NCI-H446 treated with DMSO at 0.1 percent for 48 hours (cell line): Measurements from ENCODE around the gene AGBL5.
"Not testable (repeated sequence)": the region's sequence is repeated elsewhere in the genome, so short reads cannot be mapped to it uniquely, and the experiment has no call there.

ENCODE experiments used
- DNase-seq: peaks from one replicate; lab custom pipeline; 2025; lab: John Stamatoyannopoulos, UW

The AGBL5 gene

DNA sequence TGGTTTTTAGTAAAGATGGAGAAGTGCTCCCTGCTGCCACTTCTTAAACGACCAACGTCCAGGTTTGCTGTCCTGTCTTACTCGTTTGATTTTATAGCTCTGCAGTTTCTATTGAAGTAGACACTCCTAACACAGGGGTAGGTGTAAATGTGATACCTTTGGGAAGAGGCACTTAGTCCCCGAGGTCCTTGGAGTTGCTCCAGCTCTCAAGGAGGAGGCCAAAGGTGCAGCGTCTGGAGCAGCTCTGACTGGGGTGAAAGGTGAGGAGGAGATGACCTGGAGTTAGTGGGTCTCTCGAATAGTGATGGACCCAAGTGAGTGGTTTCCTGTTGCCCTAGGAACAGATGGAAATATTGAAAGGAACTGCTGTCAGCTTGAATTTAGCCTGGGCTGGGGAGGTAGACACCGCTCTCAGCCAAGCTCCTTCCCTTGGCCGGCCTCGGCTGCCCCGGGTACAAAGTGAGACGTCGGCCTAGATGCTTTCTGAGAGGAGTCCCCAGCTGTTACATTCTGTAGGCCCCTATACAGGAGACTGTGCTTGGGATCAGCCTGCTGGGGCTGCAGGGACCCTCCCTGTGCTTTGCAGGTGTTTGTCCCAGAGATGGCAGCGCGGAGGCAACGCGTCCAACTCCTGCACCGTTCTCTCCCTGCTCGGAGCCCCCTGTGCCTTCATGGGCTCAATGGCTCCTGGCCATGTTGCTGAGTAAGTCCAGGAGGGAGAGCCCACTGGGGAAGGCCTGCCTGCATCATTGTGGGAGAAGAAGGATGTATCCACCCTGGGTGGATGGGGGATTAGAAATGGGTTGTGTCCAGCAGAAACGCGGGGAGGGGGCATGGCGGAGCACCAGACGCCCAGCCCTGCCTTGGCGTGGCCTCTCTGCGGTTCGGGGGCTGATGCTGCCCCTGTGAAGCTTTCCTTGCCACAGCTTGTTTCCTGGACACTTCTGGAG, 40.6 kb downstream of the AGBL5 start:
- no peak for DNase-seq

DNA sequence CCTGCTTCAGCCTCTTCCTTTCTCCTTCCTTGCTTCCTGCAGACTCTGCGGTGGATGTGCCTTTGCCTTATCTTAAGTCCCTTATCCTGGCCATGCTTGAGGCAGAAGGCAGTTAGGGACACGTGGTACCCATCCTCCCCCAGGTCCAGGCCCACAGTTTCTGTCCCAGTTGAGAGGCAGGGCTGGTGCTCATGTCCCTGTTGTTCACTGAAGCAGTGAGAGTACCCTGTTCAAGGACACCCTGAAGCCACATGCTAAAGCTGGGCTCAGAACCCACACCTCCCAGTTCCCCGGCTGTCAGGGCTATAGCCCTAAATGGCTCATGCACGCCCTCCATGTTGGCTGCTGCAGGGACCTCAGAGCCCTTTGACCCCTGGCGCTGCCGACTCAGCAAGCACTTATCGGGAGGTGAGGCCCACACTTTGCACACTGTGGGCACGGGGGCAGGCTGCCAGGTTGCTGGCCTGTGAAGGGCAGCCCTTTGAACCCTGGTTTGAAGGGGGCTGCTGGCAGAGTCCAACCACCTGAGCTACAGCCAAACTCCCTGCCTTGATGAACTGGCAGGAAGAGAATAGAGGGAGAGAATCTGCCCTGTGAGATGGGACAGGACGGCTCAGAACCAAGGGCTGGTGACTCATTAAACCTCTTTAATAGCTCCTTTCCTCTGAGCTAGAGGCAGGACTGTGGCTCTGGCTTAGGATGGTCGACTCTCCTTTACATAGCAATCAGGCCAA, 41.4 kb downstream of the AGBL5 start:
- DNase-seq = no peak

DNA sequence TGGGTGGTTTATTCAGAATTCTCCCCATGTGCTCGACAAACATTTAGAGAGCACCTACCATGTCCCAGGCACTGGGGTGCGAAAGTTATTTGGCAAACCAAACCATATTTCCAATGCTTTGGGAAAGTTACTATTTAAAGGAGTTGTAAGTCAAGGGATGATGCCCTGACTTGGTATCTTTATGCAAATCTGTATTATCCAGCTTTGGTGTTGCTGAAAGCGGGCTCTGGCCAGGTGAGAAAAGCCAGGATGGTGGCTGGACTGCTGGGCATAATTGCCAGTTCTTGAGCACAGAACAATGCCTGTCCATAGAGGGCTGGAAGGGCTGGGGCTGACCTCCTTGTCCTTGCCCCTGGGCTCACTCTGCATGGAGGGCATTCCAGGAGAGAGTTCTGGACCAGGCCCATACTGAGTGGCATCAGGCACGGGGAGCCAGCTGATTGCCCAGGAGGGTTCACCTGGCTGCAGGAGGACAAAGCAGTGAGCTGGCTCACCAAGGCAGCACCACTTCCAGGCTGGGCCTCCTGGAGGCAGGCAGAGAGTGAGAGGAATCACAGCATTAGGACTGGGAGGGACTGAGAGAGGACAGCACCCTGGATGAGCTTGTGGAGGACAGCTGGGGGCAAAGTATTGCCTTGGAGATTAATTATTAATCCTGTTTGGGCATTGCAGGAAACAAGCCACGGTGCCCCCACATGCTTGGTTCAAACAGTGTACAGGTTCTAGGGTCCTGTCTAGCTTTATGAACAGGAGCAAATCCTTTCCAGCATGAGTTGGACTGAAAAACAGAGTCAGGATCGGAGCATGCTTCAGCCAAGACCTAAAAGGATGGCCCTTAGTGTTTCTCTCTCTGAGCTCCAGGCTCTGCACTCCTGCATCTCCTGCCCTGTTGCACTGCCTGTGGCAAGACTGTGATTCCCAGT, 42.2 kb downstream of the AGBL5 start:
- no peak for DNase-seq

DNA sequence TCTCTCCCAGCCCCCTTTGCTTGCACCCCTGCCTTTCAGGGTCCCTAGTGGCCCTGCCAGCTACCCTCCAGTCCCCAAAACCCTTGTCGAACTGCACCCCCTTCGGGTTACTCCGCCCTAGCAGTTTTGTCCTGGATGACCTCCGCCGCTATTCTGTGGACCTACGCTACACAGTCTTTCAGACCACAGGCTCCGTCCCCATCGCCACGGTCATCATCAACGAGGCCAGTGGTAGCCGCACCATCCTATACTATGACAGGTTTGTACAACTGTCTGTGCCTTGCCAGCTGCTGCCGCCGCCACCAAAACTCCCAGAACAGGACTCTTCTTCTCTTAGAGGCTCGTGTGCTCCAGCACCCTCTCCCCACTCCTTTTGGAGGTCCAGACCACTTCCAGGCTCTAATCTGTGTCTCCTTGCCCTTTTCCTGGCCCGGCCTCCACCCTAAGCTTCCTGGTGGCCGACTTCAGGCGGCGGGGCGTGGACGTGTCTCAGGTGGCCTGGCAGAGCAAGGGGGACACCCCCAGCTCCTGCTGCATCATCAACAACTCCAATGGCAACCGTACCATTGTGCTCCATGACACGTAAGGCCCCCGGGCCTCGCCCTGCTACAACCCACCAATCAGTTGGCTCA, 43.0 kb downstream of the AGBL5 start:
- no peak for DNase-seq

DNA sequence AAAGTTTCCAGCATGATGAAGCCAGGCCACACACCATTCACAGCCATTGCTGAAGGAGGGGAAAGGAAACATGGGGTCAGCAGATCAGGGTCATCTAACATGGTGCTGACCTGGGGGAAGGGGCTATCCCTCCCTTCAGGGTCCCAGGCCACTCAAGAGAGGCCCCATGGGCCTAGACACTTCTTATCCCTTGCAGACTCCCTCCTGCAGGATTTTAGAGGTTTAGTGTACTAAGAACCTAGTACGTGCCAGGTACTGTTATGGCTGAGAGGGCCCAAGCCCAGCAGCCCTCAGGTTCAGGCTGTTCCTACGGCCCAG, 43.9 kb downstream of the AGBL5 start:
- no peak for DNase-seq

DNA sequence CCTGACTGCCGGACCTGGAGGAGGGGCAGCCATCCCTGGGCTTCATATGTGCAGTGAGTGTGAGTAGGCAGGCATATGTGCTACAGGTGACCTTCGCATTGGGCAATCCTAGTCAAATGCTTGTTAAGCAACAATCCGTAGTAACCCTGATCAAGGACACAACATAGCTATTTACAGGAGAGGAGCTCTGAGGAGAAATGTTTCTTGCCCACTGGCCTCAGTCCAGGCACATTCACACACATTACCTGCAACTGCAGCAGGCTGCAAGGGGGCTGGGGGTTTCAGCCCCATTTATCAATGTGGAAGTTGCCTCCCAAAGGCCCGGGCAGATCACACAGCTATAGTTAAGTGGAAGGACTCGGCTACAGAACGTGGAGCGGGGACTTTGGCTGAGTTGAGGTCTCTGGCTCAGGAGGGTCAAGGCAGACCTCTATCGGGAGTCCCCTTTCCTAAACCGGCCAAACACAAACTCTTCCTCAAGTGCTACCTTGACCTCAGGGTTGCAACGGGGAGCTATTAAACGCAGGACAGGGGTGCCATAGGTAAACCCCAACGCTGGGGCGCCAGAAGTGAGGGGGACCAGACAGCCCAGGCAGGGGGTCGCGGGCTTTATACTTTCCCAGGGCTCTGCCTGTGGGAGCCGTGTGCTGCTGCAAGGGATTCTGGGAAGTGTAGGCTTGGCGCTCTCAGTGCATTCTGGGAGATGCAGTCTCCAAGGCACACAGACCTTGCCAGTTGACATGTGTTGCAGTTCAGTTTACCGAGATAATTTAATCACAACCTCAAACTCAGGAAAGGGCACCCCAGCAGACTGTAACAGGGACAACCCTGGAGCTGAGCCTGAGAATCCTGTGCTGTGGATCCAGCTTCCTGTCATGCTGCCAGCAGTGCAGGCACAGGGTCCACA, 44.5 kb downstream of the AGBL5 start:
- DNase-seq = peak; percentile 77

DNA sequence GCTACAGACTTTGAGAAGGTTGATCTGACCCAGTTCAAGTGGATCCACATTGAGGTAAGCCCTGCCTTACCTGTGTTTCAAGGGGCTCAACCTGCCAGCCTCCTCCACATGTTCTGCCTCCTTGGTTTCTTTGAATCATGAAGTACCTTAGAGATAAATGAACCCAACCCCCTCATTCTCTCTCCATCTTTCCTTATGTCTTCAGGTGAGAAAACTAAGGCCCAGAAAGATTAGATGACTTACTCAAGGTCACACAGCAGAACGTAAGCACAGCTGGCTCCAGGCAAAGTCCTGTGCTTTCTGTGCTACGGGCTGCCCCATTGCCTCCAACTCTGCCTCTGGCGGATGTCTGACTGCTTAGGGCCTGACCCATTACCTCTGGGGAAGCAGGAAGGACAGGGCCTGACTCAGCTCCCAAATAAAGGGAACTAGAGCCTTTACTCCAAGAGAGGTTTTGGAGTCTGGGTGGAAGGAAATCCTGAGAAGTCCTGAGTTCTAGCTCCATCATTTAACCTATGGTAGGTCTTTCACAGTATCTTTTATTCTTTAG, 45.4 kb downstream of the AGBL5 start:
- no peak for DNase-seq

DNA sequence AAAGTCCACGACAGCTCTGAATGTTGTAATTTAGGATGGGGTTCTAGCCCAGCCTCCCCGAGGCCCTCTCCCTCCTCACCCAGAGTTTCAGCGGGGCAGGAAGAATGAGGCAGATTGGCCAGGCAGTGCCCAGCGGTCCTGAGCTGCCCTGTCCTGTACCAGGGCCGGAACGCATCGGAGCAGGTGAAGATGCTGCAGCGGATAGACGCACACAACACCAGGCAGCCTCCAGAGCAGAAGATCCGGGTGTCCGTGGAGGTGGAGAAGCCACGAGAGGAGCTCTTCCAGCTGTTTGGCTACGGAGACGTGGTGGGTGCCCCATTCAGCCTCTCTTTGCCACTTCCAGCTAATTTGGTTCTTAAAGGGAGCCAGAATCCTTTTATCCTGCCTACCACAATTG, 45.9 kb downstream of the AGBL5 start:
- no peak for DNase-seq

DNA sequence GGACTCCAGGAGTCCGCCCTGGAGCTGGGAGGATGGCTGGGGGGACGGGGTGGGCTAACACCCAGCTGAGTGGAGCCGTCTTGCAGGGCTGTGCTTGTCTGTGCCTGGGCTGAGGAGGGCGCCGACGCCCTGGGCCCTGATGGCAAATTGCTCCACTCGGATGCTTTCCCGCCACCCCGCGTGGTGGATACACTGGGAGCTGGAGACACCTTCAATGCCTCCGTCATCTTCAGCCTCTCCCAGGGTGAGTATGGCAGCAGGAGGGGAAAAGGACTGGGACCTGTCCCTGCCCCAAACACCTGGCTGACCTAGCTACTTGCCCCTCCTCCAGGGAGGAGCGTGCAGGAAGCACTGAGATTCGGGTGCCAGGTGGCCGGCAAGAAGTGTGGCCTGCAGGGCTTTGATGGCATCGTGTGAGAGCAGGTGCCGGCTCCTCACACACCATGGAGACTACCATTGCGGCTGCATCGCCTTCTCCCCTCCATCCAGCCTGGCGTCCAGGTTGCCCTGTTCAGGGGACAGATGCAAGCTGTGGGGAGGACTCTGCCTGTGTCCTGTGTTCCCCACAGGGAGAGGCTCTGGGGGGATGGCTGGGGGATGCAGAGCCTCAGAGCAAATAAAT, 48.0 kb downstream of the AGBL5 start:
- no peak for DNase-seq

DNA sequence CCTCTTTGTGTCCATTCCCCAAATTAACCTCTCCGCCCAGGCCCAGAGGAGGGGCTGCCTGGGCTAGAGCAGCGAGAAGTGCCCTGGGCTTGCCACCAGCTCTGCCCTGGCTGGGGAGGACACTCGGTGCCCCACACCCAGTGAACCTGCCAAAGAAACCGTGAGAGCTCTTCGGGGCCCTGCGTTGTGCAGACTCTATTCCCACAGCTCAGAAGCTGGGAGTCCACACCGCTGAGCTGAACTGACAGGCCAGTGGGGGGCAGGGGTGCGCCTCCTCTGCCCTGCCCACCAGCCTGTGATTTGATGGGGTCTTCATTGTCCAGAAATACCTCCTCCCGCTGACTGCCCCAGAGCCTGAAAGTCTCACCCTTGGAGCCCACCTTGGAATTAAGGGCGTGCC, 48.6 kb downstream of the AGBL5 start:
- no peak for DNase-seq

DNA sequence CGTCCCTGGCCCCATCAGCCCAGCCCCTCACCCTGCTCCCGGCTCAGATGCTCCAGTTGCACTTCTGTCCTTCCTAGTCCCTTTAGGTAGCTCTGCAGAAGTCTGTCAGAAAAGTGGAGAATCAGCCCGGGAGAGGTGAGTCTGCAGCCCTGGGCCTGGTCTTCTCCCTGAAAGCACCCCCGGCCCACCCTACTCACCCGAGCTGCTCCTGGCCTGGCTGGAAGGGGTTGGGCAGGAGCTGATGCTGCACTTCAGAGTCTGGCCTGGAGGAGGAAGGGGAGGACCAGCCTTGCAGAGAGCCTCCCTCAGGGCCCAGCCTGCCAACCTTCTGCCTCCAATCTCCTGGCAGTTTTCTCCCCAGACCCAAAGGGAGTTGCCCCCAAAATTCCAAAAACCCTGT, 50.9 kb downstream of the AGBL5 start:
- DNase-seq = no peak

DNA sequence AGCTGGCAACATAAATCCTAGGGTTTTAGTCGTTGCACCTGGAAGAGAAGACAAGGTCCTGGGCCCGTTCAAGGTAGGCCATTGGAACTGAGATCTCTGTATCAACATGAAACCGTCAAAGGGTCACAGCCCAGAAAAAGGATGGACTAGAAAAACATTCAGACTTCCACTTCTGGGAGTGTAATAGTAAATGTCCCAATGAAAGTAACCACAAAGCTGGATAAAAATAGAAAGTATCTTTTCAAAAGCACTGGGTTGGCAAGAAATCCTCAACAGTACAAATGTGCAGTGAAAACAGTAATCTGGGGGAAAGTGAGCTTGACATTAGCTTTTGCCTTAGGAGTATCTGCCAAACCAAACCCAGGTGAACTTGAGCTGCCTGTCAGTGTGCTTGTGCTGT, 54.5 kb downstream of the AGBL5 start:
- no peak for DNase-seq

DNA sequence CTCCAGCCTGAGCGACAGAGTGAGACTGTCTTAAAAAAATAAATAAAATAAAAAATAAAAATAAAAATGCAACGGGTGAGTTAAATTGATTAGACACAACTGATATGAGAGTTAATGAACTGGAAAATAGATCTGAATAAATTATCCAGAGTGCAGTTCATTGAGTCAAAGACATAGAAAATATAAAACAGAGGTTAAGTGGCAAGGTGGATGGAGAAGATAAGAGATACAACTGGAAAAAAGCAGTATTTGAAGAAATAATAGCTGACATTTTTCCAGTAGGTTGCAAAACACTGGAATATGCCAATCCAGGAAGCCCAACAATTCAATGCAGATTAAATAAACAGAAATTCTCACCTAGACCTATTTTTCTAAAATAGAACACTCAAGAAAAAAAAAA, 56.8 kb downstream of the AGBL5 start:
- no peak for DNase-seq

DNA sequence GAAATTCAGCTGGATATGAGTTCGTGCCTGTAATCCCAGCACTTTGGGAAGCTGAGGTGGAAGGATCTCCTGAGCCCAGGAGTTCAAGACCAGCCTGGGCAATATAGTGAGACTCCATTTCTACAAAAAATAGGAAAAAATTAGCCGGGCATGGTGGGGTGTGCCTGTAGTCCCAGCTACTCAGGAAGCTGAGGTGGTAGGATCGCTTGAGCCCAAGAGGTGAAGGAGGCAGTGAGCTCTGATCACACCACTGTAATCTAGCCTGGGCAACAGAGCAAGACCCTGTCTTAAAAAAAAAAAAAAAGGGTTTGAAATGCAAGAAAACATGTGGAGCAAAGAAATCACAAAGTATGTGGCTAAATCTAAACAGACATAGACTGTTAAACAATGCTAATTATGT, 57.6 kb downstream of the AGBL5 start:
- no peak for DNase-seq

DNA sequence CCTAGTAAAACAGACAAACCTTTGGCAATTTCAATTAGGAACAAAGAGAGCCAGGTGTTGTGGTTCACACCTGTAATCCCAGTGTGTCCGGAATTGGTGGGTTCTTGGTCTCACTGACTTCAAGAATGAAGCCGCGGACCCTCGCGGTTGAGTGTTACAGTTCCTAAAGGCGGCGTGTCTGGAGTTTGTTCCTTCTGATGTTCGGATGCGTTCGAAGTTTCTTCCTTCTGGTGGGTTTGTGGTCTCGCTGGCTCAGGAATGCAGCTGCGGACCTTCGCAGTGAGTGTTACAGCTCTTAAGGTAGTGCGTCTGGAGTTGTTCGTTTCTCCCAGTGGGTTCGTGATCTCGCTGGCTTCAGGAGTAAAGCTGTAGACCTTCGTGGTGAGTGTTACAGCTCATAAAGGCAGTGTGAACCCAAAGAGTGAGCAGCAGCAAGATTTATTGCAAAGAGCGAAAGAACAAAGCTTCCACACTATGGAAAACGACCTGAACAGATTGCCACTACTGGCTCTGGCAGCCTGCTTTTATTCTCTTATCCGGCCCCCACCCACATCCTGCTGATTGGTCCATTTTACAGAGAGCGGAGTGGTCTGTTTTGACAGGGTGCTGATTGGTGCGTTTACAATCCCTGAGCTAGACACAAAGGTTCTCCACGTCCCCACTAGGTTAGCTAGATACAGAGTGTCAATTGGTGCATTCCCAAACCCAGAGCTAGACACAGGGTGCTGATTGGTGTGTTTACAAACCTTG, 59.3 kb downstream of the AGBL5 start:
- DNase-seq = not testable (repeated sequence)

DNA sequence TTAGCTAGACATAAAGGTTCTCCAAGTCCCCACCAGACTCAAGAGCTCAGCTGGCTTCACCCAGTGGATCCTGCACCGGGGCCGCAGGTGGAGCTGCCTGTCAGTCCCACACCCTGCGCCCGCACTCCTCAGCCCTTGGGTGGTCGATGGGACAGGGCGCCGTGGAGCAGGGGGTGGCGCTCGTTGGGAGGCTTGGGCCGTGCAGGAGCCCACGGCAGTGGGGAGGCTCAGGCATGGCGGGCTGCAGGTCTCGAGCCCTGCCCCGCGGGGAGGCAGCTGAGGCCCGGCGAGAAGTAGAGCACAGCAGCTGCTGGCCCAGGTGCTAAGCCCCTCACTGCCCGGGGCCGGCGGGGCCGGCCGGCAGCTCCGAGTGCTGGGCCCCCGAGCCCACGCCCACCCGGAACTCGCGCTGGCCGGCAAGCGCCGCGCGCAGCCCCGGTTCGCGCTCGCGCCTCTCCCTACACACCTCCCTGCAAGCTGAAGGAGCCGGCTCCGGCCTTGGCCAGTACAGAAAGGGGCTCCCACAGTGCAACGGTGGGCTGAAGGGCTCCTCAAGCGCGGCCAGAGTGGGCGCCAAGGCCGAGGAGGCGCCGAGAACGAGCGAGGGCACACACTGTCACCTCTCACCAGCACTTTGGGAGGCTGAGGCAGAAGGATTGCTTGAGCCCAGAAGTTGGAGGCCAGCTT, 60.1 kb downstream of the AGBL5 start:
- DNase-seq = not testable (repeated sequence)

DNA sequence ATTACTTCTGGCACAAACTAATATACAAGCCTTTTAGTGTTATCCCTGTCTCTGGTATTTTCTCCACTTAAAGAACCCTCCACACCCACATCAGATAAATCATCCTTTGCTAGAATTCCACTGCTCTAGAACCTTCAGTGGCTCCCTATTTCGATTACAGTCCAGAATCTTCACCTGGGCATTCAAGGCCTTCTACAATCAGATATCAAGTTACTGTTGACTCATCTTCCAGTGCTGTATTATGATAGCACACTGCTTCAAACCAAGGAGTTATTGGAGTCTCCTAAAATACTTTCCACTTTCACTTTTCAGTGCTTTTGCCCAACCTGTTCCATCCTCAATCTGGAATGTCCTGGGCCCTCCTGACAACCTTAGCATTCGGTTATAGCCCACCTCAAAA, 64.1 kb downstream of the AGBL5 start:
- DNase-seq = no peak

DNA sequence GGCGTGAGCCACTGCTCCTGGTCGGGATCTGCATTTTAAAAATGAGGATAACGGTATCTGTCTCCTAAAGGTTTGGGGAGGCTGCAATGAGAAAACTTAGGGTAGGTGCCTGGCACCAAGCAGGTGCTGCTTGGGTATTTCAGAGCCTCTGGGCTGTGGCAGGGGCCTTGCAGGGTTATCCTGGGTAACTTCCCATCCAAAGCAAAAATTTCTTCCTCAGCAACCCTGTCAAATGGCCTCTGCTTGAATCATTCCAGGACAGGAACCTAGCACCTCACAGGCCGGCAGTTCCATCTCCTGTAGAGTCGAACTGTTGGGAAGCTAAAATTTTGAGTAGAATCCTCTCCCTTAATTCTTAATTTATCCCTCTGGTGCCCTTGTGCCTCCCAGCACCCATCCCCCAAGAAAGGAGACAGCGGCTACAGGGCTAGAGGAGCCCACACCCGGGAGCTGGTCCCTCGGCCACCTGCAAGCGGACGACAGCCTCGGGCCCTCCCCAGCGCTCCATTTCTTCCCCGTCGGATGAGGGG, 66.6 kb downstream of the AGBL5 start:
- no peak for DNase-seq
